IMR-90 (cell line): ENCODE measurements around the gene FAM193B.
"Not testable (repeated sequence)": the region's sequence is repeated elsewhere in the genome, so short reads cannot be mapped to it uniquely, and the experiment has no call there.

Source experiments
- BHLHE40 ChIP-seq: fragments of 150-350 bp; IDR thresholded peaks from 2 replicates; pipeline ENCODE4 v1.6.1; 2016; ENCODE audit warnings: mild to moderate bottlenecking, low read depth, low read length
- CEBPB ChIP-seq: IDR thresholded peaks from 2 replicates; pipeline ENCODE4 v1.6.1; 2012; ENCODE audit warnings: low read depth, low read length, improper control_type of control experiment
- CTCF ChIP-seq: conservative IDR thresholded peaks from 2 replicates; pipeline ENCODE4 v1.5.1; 2012; ENCODE audit warnings: mild to moderate bottlenecking, low read depth, low read length, improper control_type of control experiment
- FOS ChIP-seq: fragments of 150-350 bp; IDR thresholded peaks from 2 replicates; pipeline ENCODE4 v1.6.1; 2016; ENCODE audit warnings: low read depth, low read length
- MAFK ChIP-seq: IDR thresholded peaks from 2 replicates; pipeline ENCODE4 v1.6.1; 2012; ENCODE audit warnings: low read depth, low read length, improper control_type of control experiment
- MXI1 ChIP-seq: IDR thresholded peaks from 2 replicates; pipeline ENCODE4 v1.6.1; 2012; ENCODE audit warnings: low read depth, mild to moderate bottlenecking, low read length, moderate library complexity, borderline replicate concordance
- POLR2A ChIP-seq: IDR thresholded peaks from 2 replicates; pipeline ENCODE4 v1.6.1; 2012; ENCODE audit warnings: mild to moderate bottlenecking, low read depth, low read length
- RAD21 ChIP-seq: IDR thresholded peaks from 2 replicates; pipeline ENCODE4 v1.6.1; 2012; ENCODE audit warnings: low read length, improper control_type of control experiment
- RCOR1 ChIP-seq: IDR thresholded peaks from 2 replicates; pipeline ENCODE4 v1.6.1; 2012; ENCODE audit warnings: mild to moderate bottlenecking, low read length, improper control_type of control experiment; ENCODE audit not compliant: insufficient replicate concordance
- RFX5 ChIP-seq: IDR thresholded peaks from 2 replicates; pipeline ENCODE4 v1.8.0; 2012; ENCODE audit warnings: low read depth, mild to moderate bottlenecking, low read length, moderate library complexity
- SMC3 ChIP-seq: fragments of 150-350 bp; IDR thresholded peaks from 2 replicates; pipeline ENCODE4 v1.6.1; 2016; ENCODE audit warnings: low read depth, mild to moderate bottlenecking, antibody characterized with exemption, low read length, moderate library complexity
- USF2 ChIP-seq: fragments of 150-350 bp; IDR thresholded peaks from 2 replicates; pipeline ENCODE4 v1.6.1; 2017; ENCODE audit warnings: mild to moderate bottlenecking, antibody characterized with exemption, low read length, low read depth

- TF ChIP-seq CTCF, RAD21, POLR2A, SMC3, FOS, RFX5, MXI1, BHLHE40, RCOR1, USF2, CEBPB, MAFK: not testable (repeated sequence)
These were observed 5.1 kb upstream of the FAM193B start for GRCh38 chr5:177559446-177559941.
